HG03139 (cell line): ENCODE results near the gene ACE2.

ENCODE experiments used
- ATAC-seq: cut with Tn5 transposase; IDR thresholded peaks from one replicate; pipeline ENCODE4 v1.9.1; 2021; ENCODE audit not compliant: unreplicated experiment

The ACE2 gene

DNA sequence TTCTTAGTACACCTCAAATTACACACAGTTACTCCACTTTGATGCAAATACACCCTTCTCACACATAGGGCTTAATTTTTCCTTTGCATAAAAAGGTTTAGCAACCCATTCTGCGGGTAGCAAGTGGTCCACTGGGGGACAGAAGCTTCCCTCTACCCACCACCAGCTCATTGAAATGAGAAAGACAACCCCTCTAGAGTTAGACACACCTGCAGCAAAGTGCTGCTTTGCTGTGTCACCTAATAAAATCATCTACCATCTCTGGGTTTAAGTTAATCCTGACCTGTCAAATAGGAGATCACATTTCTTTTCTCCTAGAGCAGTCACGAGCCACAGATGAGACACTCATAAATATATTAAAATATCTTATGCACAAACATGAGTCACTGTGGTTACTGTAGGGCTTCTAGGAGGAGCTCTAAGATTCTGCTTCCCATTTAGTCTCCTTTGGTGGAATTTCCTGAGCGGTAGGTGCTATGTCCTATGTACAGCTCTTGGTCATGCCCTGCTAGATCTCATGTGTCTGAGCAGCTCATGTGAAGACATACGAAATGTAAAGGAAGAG, 88.3 kb downstream of the ACE2 start:
- ATAC-seq: no peak

DNA sequence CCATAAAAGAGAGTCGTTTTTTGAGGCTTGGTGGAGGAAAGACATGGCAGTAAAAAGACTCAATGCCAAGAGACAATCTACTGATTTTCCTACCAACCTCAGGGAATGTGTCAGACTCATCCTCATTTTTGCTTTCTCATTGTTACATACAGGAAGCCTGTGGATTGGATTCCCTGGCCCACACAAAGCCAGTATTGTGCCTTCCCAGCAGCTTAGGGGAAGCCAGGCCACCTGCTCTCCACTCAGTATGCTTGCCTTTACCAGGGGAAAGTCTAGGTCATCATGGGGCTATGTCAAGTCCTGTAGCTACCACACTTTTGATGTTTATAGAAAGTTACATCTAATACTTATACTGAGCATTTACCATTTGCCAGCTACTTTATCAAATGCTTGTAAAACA, 89.2 kb downstream of the ACE2 start:
- ATAC-seq: no peak
